Measurements from ENCODE around the gene P4HB. TPM values are rescaled to one million over a fixed set of nuclear protein-coding genes. Genes with fewer than 3 reads are reported as not detected.

Gene P4HB
- total and polyA plus RNA-seq, 2 of the 4 experiments (the other 2 are of a cell fraction) = 599 to 932 TPM

GRCh38 chr17:81846743-81847689 is 13.3 kb downstream of the P4HB start:
- no peak overlapping the region for H2BK15ac ChIP-seq (ENCODE audit: low read depth, low read length)
- no peak overlapping the region for H3K27ac ChIP-seq (ENCODE audit: insufficient read depth, low read length)
- peaks cover 8 to 52% of the 10 kb centered on the region in 2 experiments for H3K79me1 ChIP-seq (ENCODE audit: low read depth in 1 of 2, low read length in 2 of 2)
- H3K4me2 ChIP-seq (ENCODE audit: low read depth, low read length) = no peak overlapping the region
- no peaks in the 10 kb centered on the region for H3K9me1 ChIP-seq (ENCODE audit: insufficient read depth, low read length)
- no peaks in the 10 kb centered on the region for H3K9me3 ChIP-seq (ENCODE audit: control insufficient read depth, insufficient read depth, low read length)
- no peak overlapping the region for H4K5ac ChIP-seq (ENCODE audit: low read depth, low read length)
- H4K20me1 ChIP-seq (ENCODE audit: insufficient read depth, low read length) = peaks cover 59% of the 10 kb centered on the region
- H2AK9ac ChIP-seq (replicated peaks; ENCODE audit: low read depth, low read length, poor library complexity) = no peak overlapping the region
- no peak overlapping the region for H3K23ac ChIP-seq (ENCODE audit: low read depth, low read length)
- no peak overlapping the region for H2BK5ac ChIP-seq (ENCODE audit: low read depth, low read length, poor library complexity, severe bottlenecking)
- POLR2A ChIA-PET (ENCODE audit: unreplicated experiment) = no interaction called here
- H4K91ac ChIP-seq (ENCODE audit: insufficient read depth, low read depth, low read length) = no peak overlapping the region
- no peak overlapping the region for H2AK5ac ChIP-seq (ENCODE audit: low read depth, low read length)
- peaks cover 72% of the 10 kb centered on the region for H3K36me3 ChIP-seq (ENCODE audit: control insufficient read depth, insufficient read depth, low read length)
- no peak overlapping the region for H3K18ac ChIP-seq (ENCODE audit: low read depth, low read length)
- 95% methylated on average over 8 of the region's 24 CpGs; no CpG with 5 or more reads in 1 of the 2 experiments for WGBS, 2 experiments (ENCODE audit: extremely low coverage in 2 of 2, insufficient read length in 1 of 2)
- DNase-seq (no peak), ATAC-seq (ENCODE audit: low read depth) (no peak)
- CTCF ChIA-PET = interaction anchor here (0.6 kb wide), 1 partner anchor 47 kb away, joined by 5 read pairs; no protein-coding TSS in a partner anchor
- intact Hi-C loops (cut with micrococcal nuclease) (no loop called here), dilution Hi-C loops (cut with HindIII; ENCODE audit: low sequenced_read_pairs, unreplicated experiment) (no loop called here), in situ Hi-C loops (cut with MboI; ENCODE audit: low sequenced_read_pairs) (no loop called here)
- H3K9ac ChIP-seq (ENCODE audit: low read depth, low read length) = no peak overlapping the region
- no peak overlapping the region for H3K56ac ChIP-seq (ENCODE audit: extremely low read depth, insufficient read depth, low read length)
- H2BK120ac ChIP-seq (ENCODE audit: low read depth, low read length) = no peak overlapping the region
- H3K27me3 ChIP-seq (ENCODE audit: control insufficient read depth, insufficient read depth, low read length) = no peaks in the 10 kb centered on the region
- H2BK20ac ChIP-seq (ENCODE audit: low read depth, low read length) = no peak overlapping the region
- no peak overlapping the region for H4K8ac ChIP-seq (ENCODE audit: low read depth in 2 of 2, low read length in 2 of 2)
- H3K4ac ChIP-seq (ENCODE audit: low read depth, low read length) = no peak overlapping the region
- no TSS peak for BruUV-seq (replicated peaks)
- H2AFZ ChIP-seq (replicated peaks; ENCODE audit: low read length, poor library complexity) = no peak overlapping the region
- H3K14ac ChIP-seq (replicated peaks; ENCODE audit: low read depth, low read length) = no peak overlapping the region
- H3K4me3 ChIP-seq (ENCODE audit: insufficient read depth, low read depth, low read length) = no peak overlapping the region
- H3K4me1 ChIP-seq (ENCODE audit: control insufficient read depth, insufficient read depth, low read length) = no peaks in the 10 kb centered on the region
- TF ChIP-seq MAFK (IDR thresholded peaks at IDR 0.05; ENCODE audit: low read depth, low read length) (no peak), FOS (IDR thresholded peaks at IDR 0.05; ENCODE audit: low read depth, low read length) (no peak), RCOR1 (IDR thresholded peaks at IDR 0.05; ENCODE audit: insufficient replicate concordance, low read length) (no peak), NFE2L2 (IDR thresholded peaks at IDR 0.05; ENCODE audit: low read depth, low read length) (no peak), CHD1 (IDR thresholded peaks at IDR 0.05; ENCODE audit: low read depth, low read length) (no peak), SMC3 (IDR thresholded peaks at IDR 0.05; ENCODE audit: low read depth, low read length) (no peak), RAD21 (IDR thresholded peaks at IDR 0.05; ENCODE audit: low read length) (no peak), BHLHE40 (IDR thresholded peaks at IDR 0.05; ENCODE audit: low read depth, low read length) (no peak), CEBPB (IDR thresholded peaks at IDR 0.05; ENCODE audit: low read depth, low read length) (no peak), MAZ (IDR thresholded peaks at IDR 0.05; ENCODE audit: borderline replicate concordance, low read depth, low read length) (no peak), RFX5 (IDR thresholded peaks at IDR 0.05; ENCODE audit: low read depth, low read length) (no peak), CTCF (conservative IDR thresholded peaks at IDR 0.05; ENCODE audit: low read depth, low read length) (no peak), POLR2A (IDR thresholded peaks at IDR 0.05; ENCODE audit: low read depth, low read length) (no peak; the same call in 1 of the 2 replicates), USF2 (IDR thresholded peaks at IDR 0.05; ENCODE audit: low read depth, low read length) (no peak), MXI1 (IDR thresholded peaks at IDR 0.05; ENCODE audit: borderline replicate concordance, low read depth, low read length) (no peak)
